Measurements from ENCODE around the gene MED17. TPM values are rescaled to one million over a fixed set of nuclear protein-coding genes. Genes with fewer than 3 reads are reported as not detected.
"Not testable (repeated sequence)": the region's sequence is repeated elsewhere in the genome, so short reads cannot be mapped to it uniquely, and the experiment has no call there.

Gene MED17
- total RNA-seq, 1 donor from 2014 or later = 51.4 TPM

DNA sequence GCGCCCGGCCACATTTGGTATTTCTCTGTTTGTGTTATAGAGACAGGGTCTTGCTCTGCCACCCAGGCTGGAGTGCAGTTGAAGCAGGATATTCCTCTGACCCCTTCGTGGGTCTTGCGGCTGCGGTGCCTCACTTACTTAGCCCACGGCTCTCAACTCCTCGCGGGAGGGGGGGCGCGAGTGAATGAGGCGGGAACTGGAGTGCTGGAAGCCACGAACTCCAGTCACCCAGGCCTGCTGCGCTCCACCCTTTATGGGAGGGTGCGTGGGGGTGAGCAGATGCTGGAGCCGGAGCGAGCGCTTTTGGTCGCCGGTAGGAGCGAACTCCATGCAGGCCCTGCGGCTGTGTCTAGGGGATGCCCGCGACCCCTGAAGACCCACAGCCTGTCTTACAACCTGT is 40.8 kb upstream of the MED17 start:
- Histone ChIP-seq H3K4me3 (ENCODE audit: low read depth, low read length) (no peak overlapping the region), H3K36me3 (ENCODE audit: control insufficient read depth, insufficient read depth, low read length) (no peaks in the 10 kb centered on the region), H3K27me3 (ENCODE audit: control insufficient read depth, insufficient read depth, low read length) (no peaks in the 10 kb centered on the region)
- no peak for DNase-seq (ENCODE audit: low read depth)
- TF ChIP-seq, protein P1, sequence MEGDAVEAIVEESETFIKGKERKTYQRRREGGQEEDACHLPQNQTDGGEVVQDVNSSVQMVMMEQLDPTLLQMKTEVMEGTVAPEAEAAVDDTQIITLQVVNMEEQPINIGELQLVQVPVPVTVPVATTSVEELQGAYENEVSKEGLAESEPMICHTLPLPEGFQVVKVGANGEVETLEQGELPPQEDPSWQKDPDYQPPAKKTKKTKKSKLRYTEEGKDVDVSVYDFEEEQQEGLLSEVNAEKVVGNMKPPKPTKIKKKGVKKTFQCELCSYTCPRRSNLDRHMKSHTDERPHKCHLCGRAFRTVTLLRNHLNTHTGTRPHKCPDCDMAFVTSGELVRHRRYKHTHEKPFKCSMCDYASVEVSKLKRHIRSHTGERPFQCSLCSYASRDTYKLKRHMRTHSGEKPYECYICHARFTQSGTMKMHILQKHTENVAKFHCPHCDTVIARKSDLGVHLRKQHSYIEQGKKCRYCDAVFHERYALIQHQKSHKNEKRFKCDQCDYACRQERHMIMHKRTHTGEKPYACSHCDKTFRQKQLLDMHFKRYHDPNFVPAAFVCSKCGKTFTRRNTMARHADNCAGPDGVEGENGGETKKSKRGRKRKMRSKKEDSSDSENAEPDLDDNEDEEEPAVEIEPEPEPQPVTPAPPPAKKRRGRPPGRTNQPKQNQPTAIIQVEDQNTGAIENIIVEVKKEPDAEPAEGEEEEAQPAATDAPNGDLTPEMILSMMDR (IDR thresholded peaks at IDR 0.05; ENCODE audit: insufficient read depth, low read length, poor library complexity, severe bottlenecking) = no peak

DNA sequence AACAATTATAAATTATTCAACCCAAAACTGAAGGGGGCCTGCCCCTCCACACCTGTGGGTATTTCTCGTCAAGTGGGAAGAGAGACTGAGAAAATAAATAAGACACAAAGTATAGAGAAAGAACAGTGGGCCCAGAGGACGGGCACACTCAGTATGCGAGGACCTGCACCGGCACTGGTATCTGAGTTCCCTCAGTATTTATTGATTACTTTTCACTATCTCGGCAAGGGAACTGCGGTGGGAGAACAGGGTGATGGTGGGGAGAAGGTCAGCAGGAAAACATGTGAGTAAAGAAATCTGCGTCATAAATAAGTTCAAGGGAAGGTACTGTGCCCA is 39.4 kb upstream of the MED17 start:
- Histone ChIP-seq H3K36me3 (ENCODE audit: control insufficient read depth, insufficient read depth, low read length) (no peaks in the 10 kb centered on the region), H3K27me3 (ENCODE audit: control insufficient read depth, insufficient read depth, low read length) (no peaks in the 10 kb centered on the region), H3K4me3 (ENCODE audit: low read depth, low read length) (no peak overlapping the region)
- TF ChIP-seq, protein P1 (IDR thresholded peaks at IDR 0.05; ENCODE audit: insufficient read depth, low read length, poor library complexity, severe bottlenecking) = no peak
- no peak for DNase-seq (ENCODE audit: low read depth)

DNA sequence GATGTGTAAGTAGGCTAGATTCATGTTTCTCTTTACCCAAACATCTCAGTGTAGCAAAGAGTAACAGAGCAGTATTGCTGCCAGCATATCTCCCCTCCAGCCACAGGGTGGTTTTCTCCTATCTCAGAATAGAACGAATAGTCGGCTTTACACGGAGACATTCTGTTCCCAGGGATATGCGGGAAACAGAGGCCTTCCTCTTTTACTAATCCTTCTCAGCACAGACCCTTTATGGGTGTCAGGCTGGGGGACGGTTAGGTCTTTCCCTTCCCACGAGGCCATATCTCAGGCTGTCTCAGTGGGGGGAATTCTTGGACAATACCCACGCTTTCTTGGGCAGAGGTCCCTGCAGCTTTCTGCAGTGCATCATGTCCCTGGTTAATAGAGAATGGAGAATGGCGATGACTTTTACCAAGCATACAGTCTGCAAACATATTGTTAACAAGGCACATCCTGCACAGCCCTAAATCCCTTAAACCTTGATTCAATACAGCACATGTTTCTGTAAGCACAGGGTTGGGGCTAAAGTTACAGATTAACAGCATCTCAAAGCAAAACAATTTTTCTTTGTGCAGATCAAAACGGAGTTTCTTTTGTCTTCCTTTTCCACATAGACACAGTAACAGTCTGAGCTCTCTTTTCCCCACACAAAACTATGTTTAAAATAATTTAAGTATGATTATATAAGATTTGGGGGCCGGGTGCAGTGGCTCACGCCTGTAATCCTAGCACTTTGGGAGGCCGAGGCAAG is 38.9 kb upstream of the MED17 start:
- H3K27me3 ChIP-seq (ENCODE audit: control insufficient read depth, insufficient read depth, low read length); DNase-seq (ENCODE audit: low read depth); H3K36me3 ChIP-seq (ENCODE audit: control insufficient read depth, insufficient read depth, low read length); H3K4me3 ChIP-seq (ENCODE audit: low read depth, low read length): not testable (repeated sequence)

DNA sequence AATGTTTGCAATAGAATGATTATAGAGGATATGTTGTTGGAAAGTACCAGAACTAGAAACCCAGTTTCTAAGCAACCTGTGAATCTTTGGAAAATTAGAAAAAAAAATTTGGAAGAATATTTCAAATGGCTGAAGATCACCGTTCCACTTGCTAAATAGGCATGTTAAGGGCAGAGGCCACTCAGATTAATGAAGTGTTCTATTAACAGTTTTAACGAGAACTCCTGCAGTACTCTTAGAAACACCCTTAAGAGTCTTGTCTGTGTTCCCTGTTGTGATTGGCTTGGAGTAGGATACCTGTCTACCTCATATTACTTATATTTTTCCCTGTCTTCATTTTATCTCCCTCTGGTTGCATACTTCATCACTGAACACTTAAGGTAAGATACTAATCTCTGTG is 38.0 kb upstream of the MED17 start:
- no peaks in the 10 kb centered on the region for H3K36me3 ChIP-seq (ENCODE audit: control insufficient read depth, insufficient read depth, low read length)
- no peaks in the 10 kb centered on the region for H3K27me3 ChIP-seq (ENCODE audit: control insufficient read depth, insufficient read depth, low read length)
- TF ChIP-seq, protein P1 (IDR thresholded peaks at IDR 0.05; ENCODE audit: insufficient read depth, low read length, poor library complexity, severe bottlenecking) = no peak
- no peak overlapping the region for H3K4me3 ChIP-seq (ENCODE audit: low read depth, low read length)
- no peak for DNase-seq (ENCODE audit: low read depth)

DNA sequence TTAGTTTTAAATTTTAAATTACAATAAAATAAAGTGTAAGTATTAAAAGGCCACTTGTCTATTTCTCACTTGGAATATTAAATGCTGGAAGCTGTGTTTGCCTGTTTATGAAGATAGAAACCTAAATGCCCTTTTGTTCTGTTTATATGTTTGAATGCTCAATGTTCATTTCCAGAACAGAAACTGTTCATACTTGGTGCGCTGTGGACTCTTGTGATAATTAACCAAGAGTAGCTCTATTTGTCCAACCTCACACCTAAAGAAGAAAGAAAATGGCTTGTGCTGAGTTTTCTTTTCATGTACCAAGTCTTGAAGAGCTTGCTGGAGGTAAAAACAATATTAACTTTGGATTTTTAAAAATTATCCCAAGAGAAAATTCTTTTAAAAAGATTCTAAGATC is 37.0 kb upstream of the MED17 start:
- TF ChIP-seq, protein P1 (IDR thresholded peaks at IDR 0.05; ENCODE audit: insufficient read depth, low read length, poor library complexity, severe bottlenecking) = no peak
- DNase-seq (ENCODE audit: low read depth) = no peak
- H3K4me3 ChIP-seq (ENCODE audit: low read depth, low read length) = no peak overlapping the region
- no peaks in the 10 kb centered on the region for H3K36me3 ChIP-seq (ENCODE audit: control insufficient read depth, insufficient read depth, low read length)
- H3K27me3 ChIP-seq (ENCODE audit: control insufficient read depth, insufficient read depth, low read length) = no peaks in the 10 kb centered on the region

DNA sequence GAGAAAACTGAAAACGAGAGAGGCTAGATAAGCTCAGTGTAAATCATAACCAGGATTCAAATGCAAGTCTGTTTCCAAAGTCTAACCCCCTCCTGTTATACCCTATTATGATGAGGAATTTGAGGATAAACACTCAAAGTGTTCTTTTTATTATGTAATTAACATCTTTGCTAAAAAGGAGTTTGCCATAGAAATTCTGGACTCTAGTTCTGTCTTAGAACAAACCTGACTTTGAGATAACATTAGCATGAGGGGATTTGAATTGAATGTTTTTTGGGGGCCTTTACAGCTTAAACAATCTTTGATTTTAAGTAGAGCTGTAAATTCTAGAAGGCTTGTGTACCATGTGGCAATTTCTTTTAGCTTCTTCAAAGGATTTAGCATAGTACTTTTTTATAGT is 33.1 kb upstream of the MED17 start:
- DNase-seq (ENCODE audit: low read depth) = no peak
- TF ChIP-seq, protein P1 (IDR thresholded peaks at IDR 0.05; ENCODE audit: insufficient read depth, low read length, poor library complexity, severe bottlenecking) = no peak
- no peaks in the 10 kb centered on the region for H3K27me3 ChIP-seq (ENCODE audit: control insufficient read depth, insufficient read depth, low read length)

More for the DNA sequence above, 33.1 kb upstream of the MED17 start:
- no peaks in the 10 kb centered on the region for H3K36me3 ChIP-seq (ENCODE audit: control insufficient read depth, insufficient read depth, low read length)
- H3K4me3 ChIP-seq (ENCODE audit: low read depth, low read length) = no peak overlapping the region

Measured in kidney epithelial cell (primary cell).